A673 (cell line): ENCODE results near the gene ASTN2.

Source experiments
- CTCF ChIP-seq: fragments of 300-800, 200-600 bp; sonication (generic); conservative IDR thresholded peaks from 2 replicates; pipeline ENCODE4 v1.5.1; 2017; ENCODE audit warnings: low read depth, mild to moderate bottlenecking, antibody characterized with exemption, low read length, moderate library complexity, mixed read lengths
- EZH2 ChIP-seq: fragments of 200-600 bp; sonication (generic); IDR thresholded peaks from 2 replicates; pipeline ENCODE4 v1.6.1; 2017; ENCODE audit warnings: borderline replicate concordance, low read depth, mild to moderate bottlenecking, mixed read lengths, antibody characterized with exemption, low read length; ENCODE audit not compliant: poor library complexity, severe bottlenecking

GRCh38 chr9:116437411-116438370 lies 977.2 kb downstream of the ASTN2 start:
- TF ChIP-seq CTCF: no peak
- no peak for TF ChIP-seq EZH2
